Effector memory CD8-positive, alpha-beta T cell (primary cell): ENCODE measurements around the gene ZFP3.
"Not testable (repeated sequence)": the region's sequence is repeated elsewhere in the genome, so short reads cannot be mapped to it uniquely, and the experiment has no call there.

Source experiments
- ATAC-seq: fragments of 150-1000 bp; cut with Tn5 transposase; replicated peaks from 2 replicates; pipeline ENCODE4 v1.10.0; 2021; ENCODE audit warnings: mild to moderate bottlenecking, moderate library complexity
- DNase-seq, 3 experiments: peaks; one replicate each; pipeline ENCODE4 v3.0.0; 2021
- H3K27ac Mint-ChIP-seq, 2 donors: one replicate each; pipeline ENCODE4 v1.8.0; 2022; ENCODE audit warnings: mild to moderate bottlenecking in 2 of 2, mixed read lengths in 2 of 2, moderate library complexity in 2 of 2
- H3K27me3 Mint-ChIP-seq, 2 donors: one replicate each; pipeline ENCODE4 v1.8.0; 2022; ENCODE audit warnings: mixed read lengths in 2 of 2
- H3K36me3 Mint-ChIP-seq: one replicate; pipeline ENCODE4 v1.8.0; 2022; ENCODE audit warnings: mild to moderate bottlenecking, moderate library complexity, mixed read lengths; ENCODE audit not compliant: insufficient read depth
- H3K4me1 Mint-ChIP-seq, 2 donors: one replicate each; pipeline ENCODE4 v1.8.0; 2022; ENCODE audit warnings: low read depth in 2 of 2, mixed read lengths in 2 of 2
- H3K4me3 Mint-ChIP-seq, 2 donors: one replicate each; pipeline ENCODE4 v1.8.0; 2022; ENCODE audit warnings: mild to moderate bottlenecking in 2 of 2, mixed read lengths in 2 of 2, moderate library complexity in 2 of 2
- H3K9me3 Mint-ChIP-seq, 2 donors: one replicate each; pipeline ENCODE4 v1.8.0; 2022; ENCODE audit warnings: mixed read lengths in 2 of 2

The ZFP3 gene

GRCh38 chr17:5131799-5132502 lies 53.7 kb downstream of the ZFP3 start:
- DNase-seq = not testable (repeated sequence)

GRCh38 chr17:5132503-5133225 lies 54.4 kb downstream of the ZFP3 start:
- not testable (repeated sequence) for H3K27ac Mint-ChIP-seq, H3K36me3 Mint-ChIP-seq, H3K4me1 Mint-ChIP-seq, H3K4me3 Mint-ChIP-seq, H3K9me3 Mint-ChIP-seq, DNase-seq, ATAC-seq
- H3K27me3 Mint-ChIP-seq = peaks cover 4 to 40% of the 10 kb centered on the region in 2 donors

More at GRCh38 chr17:5131799-5132502, 53.7 kb downstream of the ZFP3 start:
- not testable (repeated sequence) for H3K4me3 Mint-ChIP-seq, ATAC-seq, H3K4me1 Mint-ChIP-seq, H3K27ac Mint-ChIP-seq, H3K36me3 Mint-ChIP-seq, H3K9me3 Mint-ChIP-seq
- peaks cover 11 to 47% of the 10 kb centered on the region in 2 donors for H3K27me3 Mint-ChIP-seq

GRCh38 chr17:5133311-5133710 lies 55.0 kb downstream of the ZFP3 start:
- Mint-ChIP-seq H3K27ac (no peak overlapping the region), H3K36me3 (no peaks in the 10 kb centered on the region), H3K4me1 (no peaks in the 10 kb centered on the region), H3K4me3 (no peak overlapping the region), H3K9me3 (no peaks in the 10 kb centered on the region), H3K27me3 (peaks cover 0 to 37% of the 10 kb centered on the region in 2 donors)
- ATAC-seq = no peak
- no peak for DNase-seq

GRCh38 chr17:5133961-5134360 lies 55.7 kb downstream of the ZFP3 start:
- H3K4me1 Mint-ChIP-seq, ATAC-seq, H3K4me3 Mint-ChIP-seq: not testable (repeated sequence)

GRCh38 chr17:5134571-5134970 lies 56.3 kb downstream of the ZFP3 start:
- H3K4me3 Mint-ChIP-seq, H3K27ac Mint-ChIP-seq, H3K9me3 Mint-ChIP-seq, H3K36me3 Mint-ChIP-seq, H3K4me1 Mint-ChIP-seq, DNase-seq, ATAC-seq: not testable (repeated sequence)
- H3K27me3 Mint-ChIP-seq = peaks cover 0 to 37% of the 10 kb centered on the region in 2 donors

More at GRCh38 chr17:5133961-5134360, 55.7 kb downstream of the ZFP3 start:
- H3K27ac Mint-ChIP-seq, DNase-seq, H3K9me3 Mint-ChIP-seq, H3K36me3 Mint-ChIP-seq: not testable (repeated sequence)
- peaks cover 0 to 37% of the 10 kb centered on the region in 2 donors for H3K27me3 Mint-ChIP-seq

GRCh38 chr17:5135131-5135712 lies 57.0 kb downstream of the ZFP3 start:
- ATAC-seq, H3K9me3 Mint-ChIP-seq, H3K4me3 Mint-ChIP-seq, H3K4me1 Mint-ChIP-seq, H3K27ac Mint-ChIP-seq, H3K36me3 Mint-ChIP-seq, DNase-seq: not testable (repeated sequence)
- H3K27me3 Mint-ChIP-seq = peaks cover 0 to 30% of the 10 kb centered on the region in 2 donors

- ATAC-seq = no peak
- Mint-ChIP-seq H3K27me3 (peaks cover 0 to 23% of the 10 kb centered on the region in 2 donors), H3K36me3 (no peaks in the 10 kb centered on the region), H3K9me3 (no peaks in the 10 kb centered on the region), H3K4me1 (no peaks in the 10 kb centered on the region), H3K4me3 (no peak overlapping the region), H3K27ac (no peak overlapping the region)
- no peak for DNase-seq
Observed at GRCh38 chr17:5135726-5136579, 57.7 kb downstream of the ZFP3 start.

- not testable (repeated sequence) for DNase-seq, H3K9me3 Mint-ChIP-seq, H3K36me3 Mint-ChIP-seq, H3K4me1 Mint-ChIP-seq, H3K4me3 Mint-ChIP-seq, H3K27ac Mint-ChIP-seq, ATAC-seq
- peaks cover 0 to 17% of the 10 kb centered on the region in 2 donors for H3K27me3 Mint-ChIP-seq
Observed at GRCh38 chr17:5136580-5137412, 58.5 kb downstream of the ZFP3 start.

- DNase-seq, ATAC-seq, H3K4me3 Mint-ChIP-seq, H3K27ac Mint-ChIP-seq, H3K36me3 Mint-ChIP-seq, H3K4me1 Mint-ChIP-seq, H3K9me3 Mint-ChIP-seq: not testable (repeated sequence)
- peaks cover 0 to 17% of the 10 kb centered on the region in 2 donors for H3K27me3 Mint-ChIP-seq
Observed at GRCh38 chr17:5137511-5138197, 59.4 kb downstream of the ZFP3 start.

- H3K36me3 Mint-ChIP-seq, H3K9me3 Mint-ChIP-seq, DNase-seq, H3K4me1 Mint-ChIP-seq, H3K4me3 Mint-ChIP-seq, H3K27ac Mint-ChIP-seq, ATAC-seq: not testable (repeated sequence)
- H3K27me3 Mint-ChIP-seq = peaks cover 0 to 17% of the 10 kb centered on the region in 2 donors
Observed at GRCh38 chr17:5138198-5138544, 59.9 kb downstream of the ZFP3 start.

- DNase-seq (no peak), ATAC-seq (no peak)
- H3K27ac Mint-ChIP-seq = no peak overlapping the region
- no peaks in the 10 kb centered on the region for H3K36me3 Mint-ChIP-seq
- no peaks in the 10 kb centered on the region for H3K4me1 Mint-ChIP-seq
- H3K9me3 Mint-ChIP-seq = no peaks in the 10 kb centered on the region
- H3K4me3 Mint-ChIP-seq = no peak overlapping the region
- peaks cover 0 to 17% of the 10 kb centered on the region in 2 donors for H3K27me3 Mint-ChIP-seq
Observed at GRCh38 chr17:5138616-5139457, 60.6 kb downstream of the ZFP3 start.

GRCh38 chr17:5139458-5139732 lies 61.1 kb downstream of the ZFP3 start:
- DNase-seq (no peak), ATAC-seq (no peak)
- Mint-ChIP-seq H3K4me3 (no peak overlapping the region), H3K36me3 (no peaks in the 10 kb centered on the region), H3K4me1 (no peaks in the 10 kb centered on the region), H3K9me3 (no peaks in the 10 kb centered on the region), H3K27me3 (peaks cover 0 to 14% of the 10 kb centered on the region in 2 donors), H3K27ac (no peak overlapping the region)
